Hepatocyte (in vitro differentiated cells): Measurements from ENCODE around the gene TEDC1.

Experiments
- CTCF ChIP-seq: fragments of 200-600 bp; sonication (generic); IDR thresholded peaks from 2 replicates; pipeline ENCODE4 v1.5.1; 2016; ENCODE audit warnings: antibody characterized with exemption, mild to moderate bottlenecking; ENCODE audit not compliant: poor library complexity
- EZH2 ChIP-seq: fragments of 200-600 bp; sonication (generic); IDR thresholded peaks from 2 replicates; pipeline ENCODE4 v1.6.1; 2016; ENCODE audit warnings: antibody characterized with exemption, mild to moderate bottlenecking, borderline replicate concordance

GRCh38 chr14:105484069-105484996 is 6.7 kb upstream of the TEDC1 start:
- TF ChIP-seq CTCF = no peak
- no peak for TF ChIP-seq EZH2
